ENCODE results near the gene ATG5. TPM values are rescaled to one million over a fixed set of nuclear protein-coding genes. Genes with fewer than 3 reads are reported as not detected.

Gene ATG5
- polyA plus RNA-seq, 1 donor (not counting 4 experiments of a cell fraction or from before 2014, with no cell fraction given): 60.0 TPM

GRCh38 chr6:106199998-106200397, 125.6 kb downstream of the ATG5 start:
- FAIRE-seq (peak; percentile 89), DNase-seq (ENCODE audit: low read depth, low spot score) (peak; percentile 50)
- TF ChIP-seq EZH2 (IDR thresholded peaks at IDR 0.05; ENCODE audit: low read length) (no peak), CTCF (optimal IDR thresholded peaks at IDR 0.05 in 1 of 3, IDR thresholded peaks at IDR 0.05 in 1 of 3, conservative IDR thresholded peaks at IDR 0.05 in 1 of 3; ENCODE audit: extremely low read depth in 1 of 3, insufficient read depth in 2 of 3, low read length in 3 of 3) (no peak)
- Histone ChIP-seq H3K9me3 (ENCODE audit: control insufficient read depth, low read depth, low read length) (no peaks in the 10 kb centered on the region), H3K27me3 (ENCODE audit: control insufficient read depth, extremely low read depth, insufficient read depth, low read length) (no peaks in the 10 kb centered on the region), H3K27ac (ENCODE audit: control insufficient read depth, insufficient read depth, low read length) (peak overlapping the region; percentile 61), H3K79me2 (ENCODE audit: control insufficient read depth, insufficient read depth, low read length) (no peaks in the 10 kb centered on the region), H3K36me3 (ENCODE audit: control insufficient read depth in 2 of 2, extremely low read depth in 1 of 2, insufficient read depth in 2 of 2, low read length in 2 of 2) (peaks cover 0 to 8% of the 10 kb centered on the region in 2 experiments), H3K4me3 (ENCODE audit: control insufficient read depth in 2 of 3, extremely low read depth in 1 of 3, insufficient read depth in 2 of 3, low read depth in 1 of 3, low read length in 3 of 3) (no peak overlapping the region), H3K4me2 (ENCODE audit: control insufficient read depth, extremely low read depth, insufficient read depth, low read depth, low read length) (peak overlapping the region; percentile 39), H3K4me1 (ENCODE audit: control insufficient read depth, extremely low read depth, insufficient read depth, low read length) (peaks cover 24% of the 10 kb centered on the region), H2AFZ (ENCODE audit: control insufficient read depth, low read length) (no peak overlapping the region), H3K9me1 (ENCODE audit: control insufficient read depth, extremely low read depth, insufficient read depth, low read length) (no peaks in the 10 kb centered on the region), H3K9ac (ENCODE audit: control insufficient read depth, extremely low read depth, insufficient read depth, low read length) (no peak overlapping the region), H4K20me1 (ENCODE audit: control insufficient read depth, extremely low read depth, insufficient read depth, low read length) (no peaks in the 10 kb centered on the region)
- dilution Hi-C loops (cut with MboI; ENCODE audit: extremely low pct_ligation_motif_present, low sequenced_read_pairs): no loop called here

- H3K27ac ChIP-seq (ENCODE audit: control insufficient read depth, insufficient read depth, low read length): no peak overlapping the region
Observed at GRCh38 chr6:106199331-106199730, 126.2 kb downstream of the ATG5 start.

More at GRCh38 chr6:106199331-106199730, 126.2 kb downstream of the ATG5 start:
- DNase-seq (ENCODE audit: low read depth, low spot score): no peak
- Histone ChIP-seq H3K9me3 (ENCODE audit: control insufficient read depth, low read depth, low read length) (no peaks in the 10 kb centered on the region), H4K20me1 (ENCODE audit: control insufficient read depth, extremely low read depth, insufficient read depth, low read length) (no peaks in the 10 kb centered on the region), H3K4me1 (ENCODE audit: control insufficient read depth, extremely low read depth, insufficient read depth, low read length) (peaks cover 29% of the 10 kb centered on the region), H3K27me3 (ENCODE audit: control insufficient read depth, extremely low read depth, insufficient read depth, low read length) (no peaks in the 10 kb centered on the region), H3K9me1 (ENCODE audit: control insufficient read depth, extremely low read depth, insufficient read depth, low read length) (no peaks in the 10 kb centered on the region), H3K79me2 (ENCODE audit: control insufficient read depth, insufficient read depth, low read length) (no peaks in the 10 kb centered on the region), H2AFZ (ENCODE audit: control insufficient read depth, low read length) (no peak overlapping the region), H3K4me2 (ENCODE audit: control insufficient read depth, extremely low read depth, insufficient read depth, low read depth, low read length) (no peak overlapping the region), H3K9ac (ENCODE audit: control insufficient read depth, extremely low read depth, insufficient read depth, low read length) (no peak overlapping the region), H3K36me3 (ENCODE audit: control insufficient read depth in 2 of 2, extremely low read depth in 1 of 2, insufficient read depth in 2 of 2, low read length in 2 of 2) (peaks cover 0 to 8% of the 10 kb centered on the region in 2 experiments), H3K4me3 (ENCODE audit: control insufficient read depth in 2 of 3, extremely low read depth in 1 of 3, insufficient read depth in 2 of 3, low read depth in 1 of 3, low read length in 3 of 3) (no peak overlapping the region)
- peak; percentile 23 for FAIRE-seq
- TF ChIP-seq CTCF (optimal IDR thresholded peaks at IDR 0.05 in 1 of 3, IDR thresholded peaks at IDR 0.05 in 1 of 3, conservative IDR thresholded peaks at IDR 0.05 in 1 of 3; ENCODE audit: extremely low read depth in 1 of 3, insufficient read depth in 2 of 3, low read length in 3 of 3): no peak
- no peak for TF ChIP-seq EZH2 (IDR thresholded peaks at IDR 0.05; ENCODE audit: low read length)
- dilution Hi-C loops (cut with MboI; ENCODE audit: extremely low pct_ligation_motif_present, low sequenced_read_pairs): no loop called here

Data from keratinocyte (primary cell).